Measurements from ENCODE around the gene SOBP.

DNA sequence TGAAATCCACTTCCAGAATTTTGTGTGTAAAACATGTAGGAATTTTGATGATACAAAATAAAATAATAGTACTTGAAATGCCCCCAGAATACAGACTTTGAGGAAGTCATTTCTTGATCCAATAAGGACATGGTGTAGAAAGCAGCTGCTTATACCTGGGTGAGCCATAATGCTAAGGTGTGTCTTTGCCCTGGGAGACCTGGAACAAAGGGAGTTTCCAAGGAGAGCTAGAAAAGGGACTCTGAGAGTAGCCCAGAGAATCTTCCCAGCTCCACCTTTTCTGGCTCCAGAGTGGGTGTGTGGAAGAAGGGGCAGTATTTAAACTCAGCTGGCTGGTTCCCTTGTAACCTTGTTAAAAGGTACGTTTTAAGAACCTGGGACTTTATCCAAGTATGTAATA lies 77.7 kb downstream of the SOBP start:
- TF ChIP-seq SUZ12 (IDR thresholded peaks at IDR 0.05; ENCODE audit: extremely low read depth, insufficient read depth, insufficient read length) (no peak), ZNF274 (IDR thresholded peaks at IDR 0.05; ENCODE audit: low read depth, low read length) (no peak), YY1 (IDR thresholded peaks at IDR 0.05; ENCODE audit: insufficient read depth, insufficient read length) (no peak)
